Esophagus muscularis mucosa (tissue), 4 donors: ENCODE results near the gene PSMB2. TPM values are rescaled to one million over a fixed set of nuclear protein-coding genes. Genes with fewer than 3 reads are reported as not detected.

Experiments
- DNase-seq: peaks from one replicate; pipeline ENCODE4 v3.0.0-alpha.2; 2017; ENCODE audit errors: extremely low spot score
- H3K27ac ChIP-seq, 4 donors: fragments of 200-600 bp; sonication (generic); replicated peaks in 1 of 4; 1 replicate in 3 of 4; 2 replicates in 1 of 4; pipeline ENCODE4 v1.5.1; 2016 to 2019; ENCODE audit warnings: mild to moderate bottlenecking in 1 of 4
- H3K27me3 ChIP-seq, 4 donors: fragments of 200-600 bp; sonication (generic); one replicate each; pipeline versions ENCODE4 v1.5.1 to v1.6.0; 2016 to 2019
- H3K36me3 ChIP-seq, 4 donors: fragments of 200-600 bp; sonication (generic); one replicate each; pipeline ENCODE4 v1.5.1; 2016 to 2019
- H3K4me1 ChIP-seq, 4 donors: fragments of 200-600 bp; sonication (generic); one replicate each; pipeline ENCODE4 v1.5.1; 2016 to 2019
- H3K4me3 ChIP-seq, 4 donors: fragments of 200-600 bp; sonication (generic); 1 replicate in 2 of 4; 2 replicates in 2 of 4; pipeline ENCODE4 v1.5.1; 2016 to 2019; ENCODE audit warnings: mild to moderate bottlenecking in 4 of 4, moderate library complexity in 1 of 4
- H3K9me3 ChIP-seq, 4 donors: fragments of 200-600 bp; sonication (generic); 1 replicate in 3 of 4; 2 replicates in 1 of 4; pipeline ENCODE4 v1.5.1; 2016 to 2019
- EP300 ChIP-seq: sonication (generic); formaldehyde crosslinking; IDR thresholded peaks from one replicate; pipeline ENCODE4 v1.6.1; 2017; ENCODE audit warnings: antibody characterized with exemption
- POLR2A ChIP-seq: fragments of 450-650 bp; IDR thresholded peaks from one replicate; pipeline ENCODE4 v1.6.1; 2017; ENCODE audit warnings: antibody characterized with exemption, moderate library complexity, mild to moderate bottlenecking, low read depth
- POLR2AphosphoS5 ChIP-seq, 2 donors: sonication (generic); formaldehyde crosslinking; IDR thresholded peaks; one replicate each; pipeline ENCODE4 v1.6.1; 2017; ENCODE audit warnings: antibody characterized with exemption in 2 of 2
- WGBS: methylation state at CpG from one replicate; pipeline ENCODE4 v1.1.5; 2018; 5-methylcytosine and 5-hydroxymethylcytosine counted together
- intact Hi-C: fragments of 100-400 bp; cut with DNase I; formaldehyde crosslinking; loops from one replicate; pipeline ENCODE4 v1.15.1; 2023
- total RNA-seq, 4 donors: library from RNA; depleted of rRNA; stranded (reverse); fragments of >200 nt; gene quantifications; one replicate each; pipeline versions ENCODE4 v1.1.0 to v1.2.1, GENCODE V29; 2016
- TF ChIP-seq, protein P1 (sequence below), 3 experiments: fragments of 200-600 bp in 2 of 3; fragments of 450-650 bp in 1 of 3; sonication (generic) in 2 of 3; IDR thresholded peaks; one replicate each; pipeline ENCODE4 v1.5.1; 2017 to 2019; ENCODE audit warnings: antibody characterized with exemption in 3 of 3, mild to moderate bottlenecking in 2 of 3, moderate library complexity in 1 of 3

The PSMB2 gene
- total RNA-seq, 4 donors from 2014 or later: 30.3 to 40.5 (median 32.4) TPM

DNA sequence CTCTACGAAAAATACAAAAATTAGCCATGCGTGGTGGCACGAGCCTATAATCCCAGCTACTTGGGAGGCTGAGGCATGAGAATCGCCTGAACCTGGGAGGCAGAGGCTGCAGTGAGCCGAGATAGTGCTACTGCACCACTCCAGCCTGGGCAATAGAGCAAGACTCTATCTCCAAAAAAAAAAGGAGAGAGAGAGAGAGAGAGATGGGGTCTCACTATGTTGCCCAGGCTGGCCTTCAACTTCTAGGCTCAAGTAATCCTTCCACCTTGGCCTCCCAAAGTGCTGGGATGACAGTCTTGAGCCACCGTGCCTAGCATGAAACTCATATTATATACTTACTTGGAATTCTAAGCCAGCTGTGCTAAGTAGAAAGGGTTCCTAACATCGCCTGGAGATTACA, 29.7 kb downstream of the PSMB2 start:
- Histone ChIP-seq H3K4me1 (peaks cover 0 to 12% (median 9%) of the 10 kb centered on the region in 4 donors), H3K36me3 (peaks cover 29 to 78% (median 59%) of the 10 kb centered on the region in 4 donors), H3K4me3 (no peak overlapping the region), H3K27me3 (no peaks in the 10 kb centered on the region), H3K9me3 (no peaks in the 10 kb centered on the region), H3K27ac (no peak overlapping the region)
- 96% methylated on average over 7 of the region's 7 CpGs for WGBS
- intact Hi-C loops: no loop called here
- peak; percentile 68 for DNase-seq
- TF ChIP-seq, protein P1, sequence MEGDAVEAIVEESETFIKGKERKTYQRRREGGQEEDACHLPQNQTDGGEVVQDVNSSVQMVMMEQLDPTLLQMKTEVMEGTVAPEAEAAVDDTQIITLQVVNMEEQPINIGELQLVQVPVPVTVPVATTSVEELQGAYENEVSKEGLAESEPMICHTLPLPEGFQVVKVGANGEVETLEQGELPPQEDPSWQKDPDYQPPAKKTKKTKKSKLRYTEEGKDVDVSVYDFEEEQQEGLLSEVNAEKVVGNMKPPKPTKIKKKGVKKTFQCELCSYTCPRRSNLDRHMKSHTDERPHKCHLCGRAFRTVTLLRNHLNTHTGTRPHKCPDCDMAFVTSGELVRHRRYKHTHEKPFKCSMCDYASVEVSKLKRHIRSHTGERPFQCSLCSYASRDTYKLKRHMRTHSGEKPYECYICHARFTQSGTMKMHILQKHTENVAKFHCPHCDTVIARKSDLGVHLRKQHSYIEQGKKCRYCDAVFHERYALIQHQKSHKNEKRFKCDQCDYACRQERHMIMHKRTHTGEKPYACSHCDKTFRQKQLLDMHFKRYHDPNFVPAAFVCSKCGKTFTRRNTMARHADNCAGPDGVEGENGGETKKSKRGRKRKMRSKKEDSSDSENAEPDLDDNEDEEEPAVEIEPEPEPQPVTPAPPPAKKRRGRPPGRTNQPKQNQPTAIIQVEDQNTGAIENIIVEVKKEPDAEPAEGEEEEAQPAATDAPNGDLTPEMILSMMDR (IDR thresholded peaks at IDR 0.05): no peak
- TF ChIP-seq EP300: no peak
- no peak for TF ChIP-seq POLR2AphosphoS5 (IDR thresholded peaks at IDR 0.05)
- TF ChIP-seq POLR2A: no peak

DNA sequence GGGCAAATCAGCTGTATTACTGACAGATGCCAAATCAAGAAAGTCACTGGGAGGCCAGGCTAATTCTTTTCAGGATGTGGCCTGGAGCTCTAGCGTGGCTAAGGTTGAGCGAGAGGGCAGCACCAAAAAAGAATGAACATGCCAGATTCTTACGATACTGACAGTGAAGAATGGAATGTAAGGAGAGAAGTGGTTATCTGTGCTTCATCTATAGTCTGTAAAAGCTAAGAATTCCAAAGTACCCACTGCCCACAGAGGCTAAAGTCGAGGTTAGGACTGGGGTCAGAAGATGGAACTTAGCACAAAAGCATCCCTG, 35.5 kb downstream of the PSMB2 start:
- TF ChIP-seq POLR2AphosphoS5 (IDR thresholded peaks at IDR 0.05): no peak
- TF ChIP-seq EP300: no peak
- TF ChIP-seq, protein P1 (IDR thresholded peaks at IDR 0.05): no peak
- TF ChIP-seq POLR2A: no peak
- Histone ChIP-seq H3K27ac (no peak overlapping the region), H3K27me3 (no peaks in the 10 kb centered on the region), H3K4me1 (no peaks in the 10 kb centered on the region), H3K4me3 (no peak overlapping the region), H3K36me3 (peaks cover 56 to 96% (median 87%) of the 10 kb centered on the region in 4 donors), H3K9me3 (no peaks in the 10 kb centered on the region)
- WGBS: 77% methylated on average over 4 of the region's 4 CpGs
- DNase-seq: no peak
- intact Hi-C loops: no loop called here

DNA sequence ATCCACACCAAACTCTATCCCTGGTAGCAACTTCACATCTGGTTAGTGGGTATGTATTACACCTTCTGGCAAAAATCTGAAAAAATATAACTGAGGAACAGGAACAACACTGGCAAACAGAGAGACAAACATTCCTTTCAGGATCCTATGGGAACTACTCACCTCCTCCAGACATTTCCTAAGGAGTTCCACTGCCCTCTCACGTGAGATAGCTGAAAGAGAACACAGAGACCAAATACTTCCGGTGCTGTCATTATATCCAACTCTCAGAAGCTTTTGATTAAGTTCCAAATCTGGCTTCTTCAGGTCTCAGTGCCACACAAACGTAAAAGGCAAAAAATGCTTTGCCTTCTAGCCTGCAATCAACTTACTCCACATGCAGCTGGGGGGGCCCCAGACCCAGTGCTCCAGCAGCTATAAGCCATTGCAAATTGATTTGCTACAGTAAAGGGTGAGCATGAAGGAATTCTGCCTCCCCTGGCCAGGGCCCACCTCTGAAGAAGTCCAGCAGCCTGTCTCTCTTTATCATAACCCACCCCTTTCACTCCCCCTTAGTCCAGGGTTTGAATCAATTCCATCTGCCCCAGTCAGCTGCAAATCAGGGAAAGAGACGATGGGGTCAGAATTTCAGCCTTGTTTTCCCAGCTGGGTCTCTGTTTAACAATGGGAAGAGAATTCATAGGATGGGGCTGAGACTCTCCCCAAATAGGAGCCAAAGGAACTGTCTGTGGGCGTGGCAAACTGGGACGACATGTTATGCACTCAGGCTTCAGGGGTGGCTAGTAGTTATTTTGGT, 36.1 kb downstream of the PSMB2 start:
- TF ChIP-seq, protein P1 (IDR thresholded peaks at IDR 0.05): no peak
- TF ChIP-seq EP300 (no peak), POLR2A (no peak), POLR2AphosphoS5 (IDR thresholded peaks at IDR 0.05) (no peak)
- no peaks in the 10 kb centered on the region for H3K9me3 ChIP-seq
- H3K27ac ChIP-seq: no peak overlapping the region
- peak; percentile 50 for DNase-seq
- no peak overlapping the region for H3K4me3 ChIP-seq
- H3K27me3 ChIP-seq: no peaks in the 10 kb centered on the region
- H3K4me1 ChIP-seq: no peaks in the 10 kb centered on the region
- 70% methylated on average over 6 of the region's 6 CpGs for WGBS
- H3K36me3 ChIP-seq: peaks cover 56 to 97% (median 87%) of the 10 kb centered on the region in 4 donors
- intact Hi-C loops: no loop called here

DNA sequence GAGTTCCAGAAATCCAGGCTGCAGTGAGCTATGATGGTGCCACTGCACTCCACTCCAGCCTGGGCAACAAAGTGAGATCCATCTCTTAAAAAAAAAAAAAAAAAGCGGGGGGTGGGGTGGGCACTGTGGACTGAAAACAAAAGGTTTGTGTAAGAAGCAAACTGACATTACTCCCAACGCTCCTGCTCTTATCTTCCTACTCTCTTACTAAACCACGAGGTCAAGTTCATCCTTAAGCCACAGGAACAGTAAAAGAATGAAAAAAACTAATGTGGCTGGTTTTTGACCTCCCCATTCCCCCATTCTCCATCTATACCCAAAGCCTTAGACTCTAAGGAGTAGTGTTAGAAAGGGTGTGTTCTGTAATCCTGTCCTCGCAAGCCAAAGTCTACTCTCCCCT, 37.4 kb downstream of the PSMB2 start:
- Histone ChIP-seq H3K4me1 (no peaks in the 10 kb centered on the region), H3K27ac (no peak overlapping the region), H3K36me3 (peaks cover 50 to 97% (median 82%) of the 10 kb centered on the region in 4 donors), H3K27me3 (no peaks in the 10 kb centered on the region), H3K4me3 (no peak overlapping the region), H3K9me3 (no peaks in the 10 kb centered on the region)
- TF ChIP-seq EP300 (no peak), POLR2A (no peak), POLR2AphosphoS5 (IDR thresholded peaks at IDR 0.05) (no peak)
- TF ChIP-seq, protein P1 (IDR thresholded peaks at IDR 0.05): no peak
- DNase-seq: no peak
- intact Hi-C loops: no loop called here
- WGBS: 90% methylated on average over 4 of the region's 4 CpGs

DNA sequence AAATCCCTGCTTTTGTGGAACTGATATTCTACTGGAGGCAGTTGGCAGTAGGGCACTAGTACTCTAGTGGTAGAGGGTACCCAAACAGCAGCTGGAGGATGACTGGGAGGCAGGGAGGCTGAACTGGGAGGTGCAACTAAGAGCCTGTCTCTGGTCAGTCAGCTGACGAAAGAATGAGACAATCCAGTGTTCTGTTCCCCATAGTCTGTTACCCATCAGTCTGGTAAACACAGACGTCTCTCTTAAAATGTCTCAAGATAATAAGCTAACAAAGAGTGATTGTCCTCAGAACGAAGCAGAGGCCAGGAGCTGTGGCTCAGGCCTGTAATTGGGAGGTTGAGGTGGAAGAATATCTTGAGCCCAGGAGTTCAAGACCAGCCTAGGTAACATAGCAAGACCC, 37.9 kb downstream of the PSMB2 start:
- H3K4me1 ChIP-seq: no peaks in the 10 kb centered on the region
- WGBS: 59% methylated on average over 3 of the region's 3 CpGs
- no peak for TF ChIP-seq EP300
- no peak for TF ChIP-seq POLR2A
- TF ChIP-seq POLR2AphosphoS5 (IDR thresholded peaks at IDR 0.05): no peak
- TF ChIP-seq, protein P1 (IDR thresholded peaks at IDR 0.05): no peak
- H3K9me3 ChIP-seq: no peaks in the 10 kb centered on the region
- H3K36me3 ChIP-seq: peaks cover 46 to 95% (median 78%) of the 10 kb centered on the region in 4 donors
- intact Hi-C loops: no loop called here
- H3K27ac ChIP-seq: no peak overlapping the region
- H3K27me3 ChIP-seq: no peaks in the 10 kb centered on the region
- no peak for DNase-seq
- H3K4me3 ChIP-seq: no peak overlapping the region
